Small intestine (tissue), 7 donors: Measurements from ENCODE around the gene SELENOP. TPM values are rescaled to one million over a fixed set of nuclear protein-coding genes. Genes with fewer than 3 reads are reported as not detected.

Source experiments
- DNase-seq, 2 donors: peaks; one replicate each; pipeline versions ENCODE4 v3.0.0 to v3.0.0-alpha.2; 2013
- FAIRE-seq: peaks from 2 replicates; lab custom pipeline; 2012; peaks lifted over from hg19 to GRCh38; lab: Jason Lieb, UNC
- H3K27ac ChIP-seq, 3 donors: one replicate each; pipeline ENCODE4 v1.5.1; 2013; ENCODE audit warnings: low read length in 2 of 3, mild to moderate bottlenecking in 2 of 3, control low read depth in 1 of 3, inconsistent platforms in 1 of 3, low read depth in 1 of 3, moderate library complexity in 1 of 3
- H3K27me3 ChIP-seq, 3 donors: one replicate each; pipeline ENCODE4 v1.6.1; 2013; ENCODE audit warnings: low read length in 3 of 3, inconsistent platforms in 1 of 3; ENCODE audit not compliant: control insufficient read depth in 3 of 3, insufficient read depth in 3 of 3
- H3K36me3 ChIP-seq, 3 donors: one replicate each; pipeline ENCODE4 v1.6.1; 2013; ENCODE audit warnings: low read length in 3 of 3, inconsistent platforms in 1 of 3, low read depth in 1 of 3, mild to moderate bottlenecking in 1 of 3, moderate library complexity in 1 of 3; ENCODE audit not compliant: control insufficient read depth in 3 of 3, insufficient read depth in 2 of 3
- H3K4me1 ChIP-seq, 3 donors: one replicate each; pipeline ENCODE4 v1.6.1; 2013; ENCODE audit warnings: low read length in 2 of 3, inconsistent platforms in 1 of 3, low read depth in 1 of 3, mild to moderate bottlenecking in 1 of 3, moderate library complexity in 1 of 3; ENCODE audit not compliant: control insufficient read depth in 3 of 3, insufficient read depth in 2 of 3
- H3K4me3 ChIP-seq, 3 donors: one replicate each; pipeline ENCODE4 v1.5.1; 2013; ENCODE audit warnings: low read length in 3 of 3, control low read depth in 1 of 3, inconsistent platforms in 1 of 3, low read depth in 1 of 3, mild to moderate bottlenecking in 1 of 3, moderate library complexity in 1 of 3
- H3K9me3 ChIP-seq, 2 donors: one replicate each; pipeline ENCODE4 v1.6.1; 2013; ENCODE audit warnings: low read depth in 1 of 2, low read length in 1 of 2; ENCODE audit not compliant: control insufficient read depth in 2 of 2, insufficient read depth in 1 of 2
- WGBS, 3 donors: extraction: QIAGEN DNeasy Blood & Tissue Kit; methylation state at CpG; one replicate each; pipeline ENCODE4 v1.1.7; 2013; 5-methylcytosine and 5-hydroxymethylcytosine counted together
- polyA plus RNA-seq, 4 donors: library from polyadenylated mRNA; stranded (reverse) in 3 of 4; unstranded in 1 of 4; fragments of 200-250 nt in 3 of 4; fragments of 120-200 nt in 1 of 4; gene quantifications; one replicate each; pipeline versions ENCODE4 v1.2.1 to v1.2.3, GENCODE V29; 2013
- donor health status: healthy with polysubstance abuse.
- donor health status: control.
- donor health status: control.
- donor health status: Bipolar disorder and iron deficiency.
- donor health status: healthy.

Gene SELENOP
- polyA plus RNA-seq, 4 donors = 204 to 4,199 (median 720) TPM

DNA sequence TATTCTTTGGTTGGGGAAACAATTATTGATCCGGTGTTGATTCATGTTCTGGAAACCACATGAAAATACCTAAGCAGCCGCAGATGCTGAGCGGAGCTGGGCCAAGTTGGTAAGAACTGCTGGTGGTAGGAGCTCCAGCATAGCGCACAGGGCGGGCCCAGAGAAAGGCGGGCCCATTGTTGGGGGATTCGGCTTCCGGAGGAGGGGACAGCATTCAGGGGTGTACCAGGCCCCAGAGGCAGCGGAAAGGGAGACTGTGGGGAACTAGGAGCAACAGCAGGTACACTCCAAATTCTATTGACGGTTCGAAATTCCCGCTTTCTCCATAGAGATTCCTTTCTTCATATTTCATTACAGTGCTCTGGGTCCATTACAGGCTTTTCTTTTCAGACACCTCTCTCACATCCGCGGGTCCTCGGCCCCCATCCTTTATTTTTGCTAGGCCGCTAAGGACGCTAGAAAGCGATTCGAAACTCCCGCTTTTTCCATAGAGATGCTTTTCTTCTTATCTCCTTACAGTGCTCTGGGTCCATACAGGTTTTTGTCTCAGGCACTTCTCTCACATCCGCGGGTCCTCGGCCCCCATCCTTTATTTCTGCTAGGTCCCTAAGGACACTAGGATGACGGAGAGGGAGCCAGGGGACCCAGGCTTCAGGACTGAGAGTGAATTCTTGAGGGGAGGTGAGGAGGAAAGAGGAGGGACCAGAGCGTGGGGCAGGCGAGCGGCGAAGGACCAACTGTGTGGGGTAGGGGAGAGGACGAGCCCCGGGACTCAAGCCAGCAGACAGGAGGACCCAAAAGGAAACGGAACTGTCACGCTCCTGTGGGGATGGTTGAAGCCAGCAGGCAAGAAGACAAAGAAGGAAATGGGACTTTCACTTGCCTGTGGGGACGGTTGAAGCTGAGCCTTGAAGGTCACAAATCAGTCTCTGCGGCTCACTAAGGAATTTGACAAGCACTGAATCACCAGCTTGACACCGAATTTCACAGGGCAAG lies 54.8 kb downstream of the SELENOP start, which contains the start of gene CCDC152:
Gene CCDC152, plus strand, starts transcription at position 213 of the 996 bp plus-strand sequence. CDS start 2,304 bp downstream, outside the sequence.
- H3K36me3 ChIP-seq = no peaks in the 10 kb centered on the region
- no peaks in the 10 kb centered on the region for H3K4me1 ChIP-seq
- peak within 1 kb of the TSS in 1 of 3 donors; percentile 21 for H3K4me3 ChIP-seq
- H3K27ac ChIP-seq = no peak within 1 kb of the TSS
- H3K27me3 ChIP-seq = peaks cover 0 to 11% (median 2%) of the 10 kb centered on the region in 3 donors
- FAIRE-seq (no peak), DNase-seq (peak in 1 of 2 donors; percentile 6)
- H3K9me3 ChIP-seq = no peaks in the 10 kb centered on the region
- WGBS, 3 donors = 26 to 33% (median 27%) methylated on average over 35 of the region's 35 CpGs

DNA sequence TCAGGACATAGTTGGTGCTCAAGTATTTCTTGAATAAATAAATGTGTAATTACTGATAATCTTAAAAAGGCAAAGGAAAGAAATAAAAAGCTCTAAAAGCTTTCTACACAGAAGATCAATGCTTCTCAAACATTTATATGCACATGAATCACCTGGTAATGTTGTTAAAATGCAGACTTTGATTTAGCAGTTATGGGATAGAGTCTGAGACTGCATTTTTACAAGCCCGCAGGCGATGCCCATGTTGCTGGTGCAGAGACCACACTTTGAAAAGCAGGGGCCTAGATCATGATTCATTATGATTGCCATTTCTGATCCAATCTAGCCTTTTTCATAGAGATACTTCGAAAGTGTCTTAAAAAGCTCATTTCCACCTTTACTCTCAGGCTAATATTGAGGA lies 58.6 kb downstream of the SELENOP start:
- H3K27me3 ChIP-seq = peaks cover 0 to 11% (median 2%) of the 10 kb centered on the region in 3 donors
- FAIRE-seq = no peak
- no peaks in the 10 kb centered on the region for H3K4me1 ChIP-seq
- 78 to 91% (median 91%) methylated on average over 3 of the region's 3 CpGs for WGBS, 3 donors
- H3K27ac ChIP-seq = no peak overlapping the region
- H3K9me3 ChIP-seq = no peaks in the 10 kb centered on the region
- no peaks in the 10 kb centered on the region for H3K36me3 ChIP-seq
- no peak overlapping the region for H3K4me3 ChIP-seq
- no peak for DNase-seq

DNA sequence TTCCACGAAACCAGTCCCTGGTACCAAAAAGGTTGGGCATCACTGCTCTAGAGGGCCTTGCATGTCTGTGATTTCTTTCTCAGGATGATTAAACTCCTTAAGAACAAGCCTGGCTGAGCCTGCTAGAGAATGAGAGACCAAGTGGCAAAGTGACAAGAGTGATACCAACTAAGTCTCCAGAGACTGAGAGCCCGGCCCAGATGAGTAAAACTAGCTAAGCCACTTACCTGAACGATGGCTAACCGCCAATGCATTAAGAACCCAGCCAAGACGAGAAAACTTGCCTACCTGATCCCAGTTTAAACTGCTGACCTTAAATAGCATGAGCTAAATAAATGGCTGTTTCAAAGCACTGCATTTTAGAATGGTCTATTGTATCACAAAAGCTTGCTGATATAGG lies 60.6 kb downstream of the SELENOP start:
- Histone ChIP-seq H3K4me3 (no peak overlapping the region), H3K4me1 (no peaks in the 10 kb centered on the region), H3K36me3 (no peaks in the 10 kb centered on the region), H3K27ac (no peak overlapping the region), H3K9me3 (no peaks in the 10 kb centered on the region), H3K27me3 (no peaks in the 10 kb centered on the region)
- DNase-seq (no peak), FAIRE-seq (no peak)
- WGBS, 3 donors = 70 to 76% (median 74%) methylated on average over 5 of the region's 5 CpGs

GRCh38 chr5:42750507-42750906 lies 61.2 kb downstream of the SELENOP start:
- WGBS, 3 donors = 92 to 97% (median 93%) methylated on average over 5 of the region's 5 CpGs
- H3K27me3 ChIP-seq = no peaks in the 10 kb centered on the region
- no peaks in the 10 kb centered on the region for H3K36me3 ChIP-seq
- H3K4me1 ChIP-seq = no peaks in the 10 kb centered on the region
- no peak overlapping the region for H3K4me3 ChIP-seq
- H3K27ac ChIP-seq = no peak overlapping the region
- FAIRE-seq (no peak), DNase-seq (no peak)
- no peaks in the 10 kb centered on the region for H3K9me3 ChIP-seq

Other genes starting within 250 kb of the SELENOP start
- gene CCDC152, start 55.1 kb downstream of the SELENOP start, polyA plus RNA-seq = 10 to 100 TPM in 1 of 4 donors, 1 to 10 TPM in 3; 1.6 to 42.6 (median 3.9) TPM
- gene ANXA2R, start 228.4 kb upstream of the SELENOP start, polyA plus RNA-seq = 1 to 10 TPM in 3 of 4 donors, under 1 TPM in 1; 0.67 to 5.1 (median 2.7) TPM